Smooth muscle cell (in vitro differentiated cells): ENCODE results near the gene ESPL1. TPM values are rescaled to one million over a fixed set of nuclear protein-coding genes. Genes with fewer than 3 reads are reported as not detected.

Experiments used
- DNase-seq: peaks from one replicate; lab custom pipeline; 2025; ENCODE audit not compliant: unreplicated experiment; lab: John Stamatoyannopoulos, UW
- H2AFZ ChIP-seq: fragments of 200-600 bp; sonication (generic); 2 replicates; pipeline ENCODE4 v1.6.0; 2016; ENCODE audit warnings: antibody characterized with exemption, low read depth, mild to moderate bottlenecking
- H3F3A ChIP-seq: fragments of 200-600 bp; sonication (generic); 2 replicates; pipeline ENCODE4 v1.6.0; 2017; ENCODE audit warnings: antibody characterized with exemption, low read depth
- H3K27ac ChIP-seq: fragments of 200-600 bp; sonication (generic); 2 replicates; pipeline ENCODE4 v1.5.1; 2016; ENCODE audit warnings: low read depth, mild to moderate bottlenecking
- H3K27me3 ChIP-seq: fragments of 200-600 bp; sonication (generic); 2 replicates; pipeline ENCODE4 v1.6.1; 2016; ENCODE audit warnings: low read depth, mild to moderate bottlenecking
- H3K36me3 ChIP-seq: fragments of 200-600 bp; sonication (generic); 2 replicates; pipeline ENCODE4 v1.5.1; 2016; ENCODE audit warnings: low read depth
- H3K4me1 ChIP-seq: fragments of 200-600 bp; sonication (generic); 2 replicates; pipeline ENCODE4 v1.5.1; 2016; ENCODE audit warnings: low read depth
- H3K4me2 ChIP-seq: fragments of 200-600 bp; sonication (generic); 2 replicates; pipeline ENCODE4 v1.6.0; 2016; ENCODE audit warnings: mild to moderate bottlenecking
- H3K4me3 ChIP-seq: fragments of 200-600 bp; sonication (generic); 2 replicates; pipeline ENCODE4 v1.5.1; 2016; ENCODE audit warnings: mild to moderate bottlenecking
- H3K79me2 ChIP-seq: fragments of 200-600 bp; sonication (generic); 2 replicates; pipeline ENCODE4 v1.6.0; 2016; ENCODE audit warnings: low read depth, mild to moderate bottlenecking
- H3K9ac ChIP-seq: fragments of 200-600 bp; sonication (generic); 2 replicates; pipeline ENCODE4 v1.6.0; 2016; ENCODE audit warnings: low read depth
- H3K9me3 ChIP-seq: fragments of 200-600 bp; sonication (generic); replicated peaks from 2 replicates; pipeline ENCODE4 v1.5.1; 2016; ENCODE audit warnings: low read depth
- H4K20me1 ChIP-seq: fragments of 200-600 bp; sonication (generic); 2 replicates; pipeline ENCODE4 v1.6.0; 2016; ENCODE audit warnings: low read depth
- WGBS: methylation state at CpG from one replicate; pipeline ENCODE4 v1.1.7; 2016; ENCODE audit warnings: low lambda C conversion rate; 5-methylcytosine and 5-hydroxymethylcytosine counted together
- polyA plus RNA-seq: library from polyadenylated mRNA; unstranded; fragments of >200 nt; fragmentation: Nextera tagmentation; extraction: Ambion mirVana; gene quantifications from 2 replicates; pipeline ENCODE4 v1.2.1, GENCODE V29; 2016
- total RNA-seq: library from RNA; depleted of rRNA; stranded (reverse); fragments of >200 nt; gene quantifications from 2 replicates; pipeline ENCODE4 v1.2.3, GENCODE V29; 2014
- TF ChIP-seq, protein P1 (sequence below): fragments of 200-600 bp; sonication (generic); IDR thresholded peaks from 2 replicates; pipeline ENCODE4 v1.5.1; 2017; ENCODE audit warnings: borderline replicate concordance, mild to moderate bottlenecking, antibody characterized with exemption; ENCODE audit not compliant: insufficient read depth, poor library complexity, severe bottlenecking

ESPL1 gene
- total and polyA plus RNA-seq, 2 experiments from 2014 or later, result 2.0 to 3.1 TPM

DNA sequence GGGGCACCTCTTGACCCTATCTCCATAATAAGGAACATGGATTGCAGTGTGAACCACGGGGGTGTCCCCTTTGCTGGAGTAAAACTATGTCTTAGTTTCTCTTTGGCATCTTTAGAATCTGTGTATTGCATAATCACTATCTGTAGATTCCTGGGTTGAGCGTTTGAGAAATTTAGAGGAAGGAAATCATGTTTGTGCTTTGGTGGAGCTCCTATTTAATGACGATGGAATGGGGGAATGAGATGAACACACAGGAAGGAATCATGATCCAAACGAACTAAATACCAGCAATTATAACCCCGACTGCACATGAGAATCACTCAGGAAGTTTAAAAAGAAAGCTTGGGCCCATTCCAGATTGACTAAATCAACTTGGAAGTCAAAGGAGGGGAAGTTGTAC, 30.1 kb downstream of the ESPL1 start:
- H3K9ac ChIP-seq, result no peak overlapping the region
- no peaks in the 10 kb centered on the region for H4K20me1 ChIP-seq
- 70% methylated on average over 5 of the region's 5 CpGs for WGBS
- peaks cover 31% of the 10 kb centered on the region for H3F3A ChIP-seq
- peaks cover 25% of the 10 kb centered on the region for H3K4me1 ChIP-seq
- no peak for DNase-seq
- H3K4me3 ChIP-seq, result no peak overlapping the region
- no peaks in the 10 kb centered on the region for H3K27me3 ChIP-seq
- no peak overlapping the region for H3K4me2 ChIP-seq
- no peak overlapping the region for H2AFZ ChIP-seq
- peak overlapping the region; percentile 94 for H3K27ac ChIP-seq
- TF ChIP-seq, protein P1, sequence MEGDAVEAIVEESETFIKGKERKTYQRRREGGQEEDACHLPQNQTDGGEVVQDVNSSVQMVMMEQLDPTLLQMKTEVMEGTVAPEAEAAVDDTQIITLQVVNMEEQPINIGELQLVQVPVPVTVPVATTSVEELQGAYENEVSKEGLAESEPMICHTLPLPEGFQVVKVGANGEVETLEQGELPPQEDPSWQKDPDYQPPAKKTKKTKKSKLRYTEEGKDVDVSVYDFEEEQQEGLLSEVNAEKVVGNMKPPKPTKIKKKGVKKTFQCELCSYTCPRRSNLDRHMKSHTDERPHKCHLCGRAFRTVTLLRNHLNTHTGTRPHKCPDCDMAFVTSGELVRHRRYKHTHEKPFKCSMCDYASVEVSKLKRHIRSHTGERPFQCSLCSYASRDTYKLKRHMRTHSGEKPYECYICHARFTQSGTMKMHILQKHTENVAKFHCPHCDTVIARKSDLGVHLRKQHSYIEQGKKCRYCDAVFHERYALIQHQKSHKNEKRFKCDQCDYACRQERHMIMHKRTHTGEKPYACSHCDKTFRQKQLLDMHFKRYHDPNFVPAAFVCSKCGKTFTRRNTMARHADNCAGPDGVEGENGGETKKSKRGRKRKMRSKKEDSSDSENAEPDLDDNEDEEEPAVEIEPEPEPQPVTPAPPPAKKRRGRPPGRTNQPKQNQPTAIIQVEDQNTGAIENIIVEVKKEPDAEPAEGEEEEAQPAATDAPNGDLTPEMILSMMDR, result no peak
- peaks cover 46% of the 10 kb centered on the region for H3K79me2 ChIP-seq
- H3K9me3 ChIP-seq, result no peaks in the 10 kb centered on the region
- no peaks in the 10 kb centered on the region for H3K36me3 ChIP-seq

DNA sequence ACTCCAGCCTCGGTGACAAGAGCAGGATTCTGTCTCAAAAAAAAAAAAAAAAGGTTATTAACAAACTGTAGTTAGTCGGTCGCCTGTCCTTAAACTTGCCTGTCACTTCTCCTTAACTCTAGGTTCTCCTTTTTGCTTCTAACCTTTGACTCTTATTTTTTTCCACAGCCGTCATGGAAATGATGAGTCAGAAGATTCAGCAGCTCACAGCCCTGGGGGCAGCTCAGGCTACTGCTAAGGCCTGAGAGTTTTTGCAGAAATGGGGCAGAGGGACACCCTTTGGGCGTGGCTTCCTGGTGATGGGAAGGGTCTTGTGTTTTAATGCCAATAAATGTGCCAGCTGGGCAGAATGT, 31.0 kb downstream of the ESPL1 start:
- Histone ChIP-seq H3K27me3 (no peaks in the 10 kb centered on the region), H4K20me1 (no peaks in the 10 kb centered on the region), H3K4me2 (peak overlapping the region; percentile 93), H2AFZ (no peak overlapping the region), H3K36me3 (no peaks in the 10 kb centered on the region), H3K4me1 (peaks cover 25% of the 10 kb centered on the region), H3F3A (peaks cover 27% of the 10 kb centered on the region), H3K4me3 (peak overlapping the region; percentile 85), H3K79me2 (peaks cover 46% of the 10 kb centered on the region), H3K9ac (peak overlapping the region; percentile 87), H3K9me3 (no peaks in the 10 kb centered on the region), H3K27ac (peak overlapping the region; percentile 94)
- WGBS, result 58% methylated on average over 5 of the region's 5 CpGs
- TF ChIP-seq, protein P1, result no peak
- DNase-seq, result no peak

DNA sequence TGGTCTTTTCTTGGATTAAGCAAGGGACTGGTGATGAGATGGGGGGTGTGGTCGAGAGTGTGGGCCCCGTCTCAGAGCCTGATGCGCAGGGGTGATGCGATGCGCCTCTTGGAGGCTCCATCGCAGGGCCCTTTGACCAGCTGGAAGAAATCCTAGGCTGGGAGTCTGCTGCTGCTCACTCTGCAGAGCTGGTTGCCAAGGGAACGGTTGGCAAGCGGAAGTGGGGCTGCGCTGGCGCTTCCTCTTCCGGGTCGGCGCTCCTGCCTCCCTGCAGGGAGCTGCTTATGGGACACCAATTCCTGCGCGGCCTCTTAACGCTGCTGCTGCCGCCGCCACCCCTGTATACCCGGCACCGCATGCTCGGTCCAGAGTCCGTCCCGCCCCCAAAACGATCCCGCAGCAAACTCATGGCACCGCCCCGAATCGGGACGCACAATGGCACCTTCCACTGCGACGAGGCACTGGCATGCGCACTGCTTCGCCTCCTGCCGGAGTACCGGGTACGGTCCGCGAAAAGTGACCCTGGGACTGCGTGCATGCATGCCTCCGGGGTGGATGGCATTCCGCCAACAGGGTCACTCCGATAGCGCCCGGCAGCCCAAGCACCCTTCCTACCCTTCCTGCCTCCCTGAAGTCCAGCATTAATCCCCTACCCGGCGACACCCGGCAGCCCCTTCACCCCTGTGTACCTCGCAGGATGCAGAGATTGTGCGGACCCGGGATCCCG, 31.5 kb downstream of the ESPL1 start, which contains the start of gene MYG1:
TSS of gene MYG1 (plus strand) at position 242 of the 727 bp plus-strand sequence. CDS start at position 285, 43 bp downstream.
- H3K4me1 ChIP-seq, result peaks cover 25% of the 10 kb centered on the region

More for the DNA sequence above, 31.5 kb downstream of the ESPL1 start, which contains the start of gene MYG1:
- WGBS, result 2% methylated on average over 50 of the region's 51 CpGs
- Histone ChIP-seq H3K4me2 (peak within 1 kb of the TSS; percentile 93), H3K27me3 (no peaks in the 10 kb centered on the region), H4K20me1 (no peaks in the 10 kb centered on the region), H3F3A (peaks cover 26% of the 10 kb centered on the region), H3K36me3 (no peaks in the 10 kb centered on the region), H3K9ac (peak within 1 kb of the TSS; percentile 87), H2AFZ (peak within 1 kb of the TSS; percentile 55), H3K9me3 (no peaks in the 10 kb centered on the region), H3K4me3 (peak within 1 kb of the TSS; percentile 85), H3K79me2 (peaks cover 46% of the 10 kb centered on the region), H3K27ac (peak within 1 kb of the TSS; percentile 94)
- TF ChIP-seq, protein P1, result peak; percentile 3
- DNase-seq, result peak; percentile 68
